HFF-Myc (cell line): ENCODE measurements around the gene FMNL2.

Experiments
- DNase-seq: peaks from one replicate; pipeline ENCODE4 v3.0.0-alpha.2; 2011; ENCODE audit warnings: low read depth; ENCODE audit errors: extremely low read depth
- H3K4me3 ChIP-seq: replicated peaks from 2 replicates; pipeline ENCODE4 v1.5.1; 2011; ENCODE audit warnings: low read depth, mild to moderate bottlenecking, control low read depth, low read length
- CTCF ChIP-seq: IDR thresholded peaks from 2 replicates; pipeline ENCODE4 v1.5.1; 2012; ENCODE audit warnings: mild to moderate bottlenecking, low read depth, low read length, control low read depth; ENCODE audit errors: missing control alignments

FMNL2 gene

GRCh38 chr2:152543717-152544116 is 208.7 kb downstream of the FMNL2 start:
- H3K4me3 ChIP-seq, result no peak overlapping the region
- no peak for DNase-seq
- TF ChIP-seq CTCF, result no peak

GRCh38 chr2:152544638-152545037 is 209.7 kb downstream of the FMNL2 start:
- H3K4me3 ChIP-seq, result no peak overlapping the region
- DNase-seq, result no peak
- no peak for TF ChIP-seq CTCF

GRCh38 chr2:152546230-152546837 is 211.4 kb downstream of the FMNL2 start:
- H3K4me3 ChIP-seq, result no peak overlapping the region
- no peak for DNase-seq
- no peak for TF ChIP-seq CTCF

- no peak for DNase-seq
- H3K4me3 ChIP-seq, result no peak overlapping the region
- TF ChIP-seq CTCF, result no peak
Measured at GRCh38 chr2:152548111-152548875, 213.3 kb downstream of the FMNL2 start.

- H3K4me3 ChIP-seq, result no peak overlapping the region
- TF ChIP-seq CTCF, result no peak
- DNase-seq, result no peak
Measured at GRCh38 chr2:152548996-152549395, 214.0 kb downstream of the FMNL2 start.

- no peak for DNase-seq
- TF ChIP-seq CTCF, result no peak
Measured at GRCh38 chr2:152549423-152549822, 214.4 kb downstream of the FMNL2 start.

More at GRCh38 chr2:152549423-152549822, 214.4 kb downstream of the FMNL2 start:
- no peak overlapping the region for H3K4me3 ChIP-seq
